HG03135 (cell line): ENCODE data around the gene TMCO4.

Experiments
- ATAC-seq: cut with Tn5 transposase; IDR thresholded peaks from one replicate; pipeline ENCODE4 v1.9.1; 2021; ENCODE audit warnings: mild to moderate bottlenecking, moderate library complexity; ENCODE audit not compliant: unreplicated experiment

TMCO4 gene

GRCh38 chr1:19662313-19662712 is 137.4 kb downstream of the TMCO4 start:
- no peak for ATAC-seq

GRCh38 chr1:19661721-19662228 is 137.9 kb downstream of the TMCO4 start:
- no peak for ATAC-seq

GRCh38 chr1:19658186-19658585 is 141.5 kb downstream of the TMCO4 start:
- no peak for ATAC-seq

- ATAC-seq: no peak
These were observed 142.2 kb downstream of the TMCO4 start for GRCh38 chr1:19657511-19657910.

- ATAC-seq: no peak
These were observed 142.8 kb downstream of the TMCO4 start for GRCh38 chr1:19656780-19657466.

GRCh38 chr1:19656134-19656779 is 143.5 kb downstream of the TMCO4 start:
- ATAC-seq: no peak

- ATAC-seq: no peak
These were observed 144.0 kb downstream of the TMCO4 start for GRCh38 chr1:19655718-19656080.

GRCh38 chr1:19654886-19655717 is 144.6 kb downstream of the TMCO4 start:
- no peak for ATAC-seq

GRCh38 chr1:19654386-19654785 is 145.3 kb downstream of the TMCO4 start:
- ATAC-seq: no peak

- no peak for ATAC-seq
These were observed 148.5 kb downstream of the TMCO4 start for GRCh38 chr1:19651141-19651737.

- ATAC-seq: no peak
These were observed 149.1 kb downstream of the TMCO4 start for GRCh38 chr1:19650416-19651140.

GRCh38 chr1:19648689-19649088 is 151.0 kb downstream of the TMCO4 start:
- ATAC-seq: no peak

- ATAC-seq: no peak
These were observed 151.5 kb downstream of the TMCO4 start for GRCh38 chr1:19648239-19648638.

GRCh38 chr1:19647643-19648042 is 152.1 kb downstream of the TMCO4 start:
- ATAC-seq: no peak

GRCh38 chr1:19646377-19647319 is 153.1 kb downstream of the TMCO4 start:
- ATAC-seq: no peak

GRCh38 chr1:19645411-19646251 is 154.1 kb downstream of the TMCO4 start:
- ATAC-seq: no peak

GRCh38 chr1:19644681-19645410 is 154.9 kb downstream of the TMCO4 start:
- ATAC-seq: no peak

GRCh38 chr1:19644395-19644680 is 155.4 kb downstream of the TMCO4 start:
- no peak for ATAC-seq
